ENCODE results near the gene ZKSCAN5.

DNA sequence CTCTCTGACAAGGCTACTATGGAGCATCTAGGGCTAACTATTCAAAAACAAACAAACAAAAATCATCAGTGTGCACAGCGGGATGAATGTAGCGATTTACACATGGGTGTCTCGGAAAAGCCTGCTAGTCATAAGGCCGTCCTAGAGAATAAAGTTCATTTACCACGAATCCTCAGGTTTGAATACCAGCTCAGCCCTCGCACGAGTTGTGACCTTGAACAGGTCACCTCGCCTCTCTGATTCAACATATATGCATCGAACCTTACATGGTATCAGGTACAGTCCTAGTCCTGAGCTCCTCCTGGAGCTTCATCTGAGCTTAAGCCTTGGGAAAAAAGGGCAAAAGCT, 39.1 kb upstream of the ZKSCAN5 start:
- TF ChIP-seq, protein P1, sequence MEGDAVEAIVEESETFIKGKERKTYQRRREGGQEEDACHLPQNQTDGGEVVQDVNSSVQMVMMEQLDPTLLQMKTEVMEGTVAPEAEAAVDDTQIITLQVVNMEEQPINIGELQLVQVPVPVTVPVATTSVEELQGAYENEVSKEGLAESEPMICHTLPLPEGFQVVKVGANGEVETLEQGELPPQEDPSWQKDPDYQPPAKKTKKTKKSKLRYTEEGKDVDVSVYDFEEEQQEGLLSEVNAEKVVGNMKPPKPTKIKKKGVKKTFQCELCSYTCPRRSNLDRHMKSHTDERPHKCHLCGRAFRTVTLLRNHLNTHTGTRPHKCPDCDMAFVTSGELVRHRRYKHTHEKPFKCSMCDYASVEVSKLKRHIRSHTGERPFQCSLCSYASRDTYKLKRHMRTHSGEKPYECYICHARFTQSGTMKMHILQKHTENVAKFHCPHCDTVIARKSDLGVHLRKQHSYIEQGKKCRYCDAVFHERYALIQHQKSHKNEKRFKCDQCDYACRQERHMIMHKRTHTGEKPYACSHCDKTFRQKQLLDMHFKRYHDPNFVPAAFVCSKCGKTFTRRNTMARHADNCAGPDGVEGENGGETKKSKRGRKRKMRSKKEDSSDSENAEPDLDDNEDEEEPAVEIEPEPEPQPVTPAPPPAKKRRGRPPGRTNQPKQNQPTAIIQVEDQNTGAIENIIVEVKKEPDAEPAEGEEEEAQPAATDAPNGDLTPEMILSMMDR (IDR thresholded peaks at IDR 0.05), result no peak
- no peak for TF ChIP-seq POLR2A (IDR thresholded peaks at IDR 0.05)

Data from uterus (tissue), 2 donors.